Liver (tissue), 3 donors: ENCODE measurements around the gene M1AP.

Source experiments
- RAD21 ChIP-seq, 2 donors: IDR thresholded peaks; 2 replicates each; pipeline ENCODE4 v1.6.1; 2016; ENCODE audit warnings: antibody characterized with exemption in 2 of 2, mild to moderate bottlenecking in 2 of 2
- TF ChIP-seq, protein P1 (sequence below): fragments of 150-350 bp; IDR thresholded peaks from 2 replicates; pipeline ENCODE4 v1.5.1; 2017; ENCODE audit warnings: improper control_type of control experiment, low read depth, low read length; ENCODE audit not compliant: missing input control
- donor health status: healthy.
- donor health status: healthy.

- TF ChIP-seq, protein P1, sequence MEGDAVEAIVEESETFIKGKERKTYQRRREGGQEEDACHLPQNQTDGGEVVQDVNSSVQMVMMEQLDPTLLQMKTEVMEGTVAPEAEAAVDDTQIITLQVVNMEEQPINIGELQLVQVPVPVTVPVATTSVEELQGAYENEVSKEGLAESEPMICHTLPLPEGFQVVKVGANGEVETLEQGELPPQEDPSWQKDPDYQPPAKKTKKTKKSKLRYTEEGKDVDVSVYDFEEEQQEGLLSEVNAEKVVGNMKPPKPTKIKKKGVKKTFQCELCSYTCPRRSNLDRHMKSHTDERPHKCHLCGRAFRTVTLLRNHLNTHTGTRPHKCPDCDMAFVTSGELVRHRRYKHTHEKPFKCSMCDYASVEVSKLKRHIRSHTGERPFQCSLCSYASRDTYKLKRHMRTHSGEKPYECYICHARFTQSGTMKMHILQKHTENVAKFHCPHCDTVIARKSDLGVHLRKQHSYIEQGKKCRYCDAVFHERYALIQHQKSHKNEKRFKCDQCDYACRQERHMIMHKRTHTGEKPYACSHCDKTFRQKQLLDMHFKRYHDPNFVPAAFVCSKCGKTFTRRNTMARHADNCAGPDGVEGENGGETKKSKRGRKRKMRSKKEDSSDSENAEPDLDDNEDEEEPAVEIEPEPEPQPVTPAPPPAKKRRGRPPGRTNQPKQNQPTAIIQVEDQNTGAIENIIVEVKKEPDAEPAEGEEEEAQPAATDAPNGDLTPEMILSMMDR, result no peak
- TF ChIP-seq RAD21 (IDR thresholded peaks at IDR 0.05), result no peak
Measured at GRCh38 chr2:74596584-74596983, 51.5 kb downstream of the M1AP start.
